ENCODE results near the gene PLAAT5. TPM values are rescaled to one million over a fixed set of nuclear protein-coding genes. Genes with fewer than 3 reads are reported as not detected.
A peak's percentile ranks its signal among the peaks of the same experiment; 100 is the strongest.

The PLAAT5 gene
- total and polyA plus RNA-seq, 2 of the 8 experiments (the other 6 are each of a cell fraction or from before 2014, with no cell fraction given) = 16.0 to 18.7 TPM

- peaks cover 3 to 9% of the 10 kb centered on the region in 2 experiments; a peak in 2 of 4 replicates for H3K9me3 ChIP-seq (ENCODE audit: insufficient read depth in 2 of 2, low read depth in 1 of 2, low read length in 1 of 2)
- H3K27me3 ChIP-seq (replicated peaks in 1 of 4; ENCODE audit: control insufficient read depth in 3 of 4, extremely low read depth in 1 of 4, insufficient read depth in 3 of 4, low read length in 3 of 4) = no peaks in the 10 kb centered on the region; a peak in 1 of 7 replicates
- no peak overlapping the region for H2AK5ac ChIP-seq (ENCODE audit: low read depth, low read length)
- WGBS, 2 experiments (ENCODE audit: extremely low coverage in 1 of 2, insufficient coverage in 1 of 2, insufficient read length in 1 of 2, insufficient replicate concordance in 2 of 2, low coverage in 1 of 2, low lambda C conversion rate in 2 of 2, missing lambda C conversion rate in 1 of 2) = 3% methylated on average over 13 of the region's 13 CpGs; no CpG with 5 or more reads in 1 of the 2 experiments
- peak overlapping the region; percentile 61; the same call in 1 of the 2 replicates for H2BK12ac ChIP-seq (ENCODE audit: low read depth, low read length)
- no peak for DNase-seq (ENCODE audit: low read depth in 1 of 2, low spot score in 2 of 2)
- 0 out of 2 replicates have a peak overlapping the region, but pooled peaks have one; percentile 23 for H3K27ac ChIP-seq (ENCODE audit: low read depth, low read length)
- no peaks in the 10 kb centered on the region for H3K79me2 ChIP-seq (ENCODE audit: control insufficient read depth in 1 of 2, insufficient read depth in 2 of 2, low read length in 2 of 2)
- H2BK15ac ChIP-seq (ENCODE audit: low read length) = no peak overlapping the region
- H3K14ac ChIP-seq (ENCODE audit: insufficient read length) = no peak overlapping the region
- H2BK5ac ChIP-seq (ENCODE audit: low read depth, low read length) = peak overlapping the region; percentile 29; the same call in 1 of the 2 replicates
- peak overlapping the region; percentile 47 for H3K56ac ChIP-seq (replicated peaks; ENCODE audit: insufficient read length, low read depth, low read length)
- H4K91ac ChIP-seq (replicated peaks; ENCODE audit: insufficient read length, low read length) = peak overlapping the region; percentile 8
- peaks cover 0 to 5% (median 0%) of the 10 kb centered on the region in 4 experiments; a peak in 2 of 8 replicates for H3K36me3 ChIP-seq (ENCODE audit: control insufficient read depth in 2 of 4, insufficient read depth in 4 of 4, low read length in 3 of 4)
- peak overlapping the region; percentile 96 for H3K18ac ChIP-seq (ENCODE audit: extremely low read depth, low read length)
- peaks cover 6 to 10% (median 9%) of the 10 kb centered on the region in 4 experiments; a peak in 5 of 7 replicates for H3K4me1 ChIP-seq (replicated peaks in 1 of 4; ENCODE audit: control insufficient read depth in 3 of 4, insufficient read depth in 4 of 4, low read length in 3 of 4)
- TF ChIP-seq RAD21 (IDR thresholded peaks at IDR 0.05 in 1 of 2, conservative IDR thresholded peaks at IDR 0.05 in 1 of 2; ENCODE audit: low read depth in 2 of 2, low read length in 2 of 2) (no peak), TBP (IDR thresholded peaks at IDR 0.05; ENCODE audit: low read depth, low read length) (no peak), JUN (IDR thresholded peaks at IDR 0.05; ENCODE audit: low read depth, low read length) (no peak), MAFK (IDR thresholded peaks at IDR 0.05; ENCODE audit: low read depth, low read length) (no peak), RBBP5 (IDR thresholded peaks at IDR 0.05; ENCODE audit: borderline replicate concordance, low read depth, low read length) (peak; percentile 10; the same call in 1 of the 2 replicates), TAF7 (optimal IDR thresholded peaks at IDR 0.05; ENCODE audit: borderline replicate concordance, low read depth, low read length) (peak; percentile 71), ASH2L (IDR thresholded peaks at IDR 0.05; ENCODE audit: low read length) (peak; percentile 7), GTF2F1 (IDR thresholded peaks at IDR 0.05; ENCODE audit: borderline replicate concordance, low read depth, low read length) (no peak)
- H2BK20ac ChIP-seq (ENCODE audit: low read length) = no peak overlapping the region
- peak overlapping the region; percentile 93 for H4K8ac ChIP-seq (ENCODE audit: extremely low read depth, insufficient read depth, low read length)
- H3K4me3 ChIP-seq (ENCODE audit: extremely low read depth in 1 of 4, insufficient read depth in 2 of 4, low read depth in 3 of 4, low read length in 4 of 4) = peak overlapping the region; percentile 53 to 69 (median 61)
- H3K23ac ChIP-seq (ENCODE audit: insufficient read length) = no peak overlapping the region
- H3K4ac ChIP-seq (replicated peaks; ENCODE audit: insufficient read length, low read depth, low read length) = no peak overlapping the region
- peak overlapping the region; percentile 67 for H4K5ac ChIP-seq (ENCODE audit: insufficient read length, low read depth, low read length)
- no peak overlapping the region for H2AFZ ChIP-seq (ENCODE audit: low read length)
- no peaks in the 10 kb centered on the region for H3K79me1 ChIP-seq (ENCODE audit: low read depth, low read length)
- POLR2A ChIA-PET (ENCODE audit: partially characterized antibody) = interaction anchor here (0.6 to 2.8 kb wide), 7 partner anchors 8 to 118 kb away, joined by 3 to 10 read pairs (median 3); no protein-coding TSS in a partner anchor
- H4K20me1 ChIP-seq (replicated peaks in 1 of 2; ENCODE audit: control insufficient read depth in 1 of 2, insufficient read depth in 2 of 2, low read length in 2 of 2) = no peaks in the 10 kb centered on the region
- no peak for FAIRE-seq
- H3K4me2 ChIP-seq (ENCODE audit: insufficient read depth in 1 of 2, low read depth in 2 of 2, low read length in 2 of 2) = peak overlapping the region; percentile 62 to 74
- H3K9ac ChIP-seq (replicated peaks in 1 of 4; ENCODE audit: extremely low read depth in 1 of 4, low read depth in 3 of 4, low read length in 3 of 4) = peak overlapping the region; percentile 36 to 70 (median 54); a peak in 6 of 7 replicates
- no peak overlapping the region for H2BK120ac ChIP-seq (replicated peaks; ENCODE audit: low read depth, low read length)
- H3K23me2 ChIP-seq (ENCODE audit: low read depth, low read length) = peaks cover 7% of the 10 kb centered on the region; the same call in 1 of the 2 replicates
- CTCF ChIA-PET (ENCODE audit: partially characterized antibody) = interaction anchor here (1.5 to 5.4 kb wide), 3 partner anchors 12 to 57 kb away, joined by 4 to 63 read pairs (median 54); partner anchors contain the start of gene LGALS12
These were observed 247 bp upstream of the PLAAT5 start for GRCh38 chr11:63491240-63491587.
